DOHH2 (cell line): ENCODE measurements around the gene HDAC4.

ENCODE experiments used
- CTCF ChIP-seq: fragments of 200-600 bp; sonication (generic); IDR thresholded peaks from one replicate; pipeline ENCODE4 v1.5.1; 2014; ENCODE audit warnings: antibody characterized with exemption, mild to moderate bottlenecking, low read depth, low read length; ENCODE audit not compliant: poor library complexity, severe bottlenecking
- EZH2phosphoT487 ChIP-seq: fragments of 200-600 bp; sonication (generic); IDR thresholded peaks from 2 replicates; pipeline ENCODE4 v1.6.1; 2017; ENCODE audit warnings: borderline replicate concordance, mild to moderate bottlenecking, antibody characterized with exemption, low read length, moderate library complexity, mixed read lengths

- TF ChIP-seq CTCF (no peak), EZH2phosphoT487 (no peak)
Measured at GRCh38 chr2:239128706-239129105, 272.1 kb downstream of the HDAC4 start.
